IMR-90 (cell line): ENCODE data around the gene CFAP90. TPM values are rescaled to one million over a fixed set of nuclear protein-coding genes. Genes with fewer than 3 reads are reported as not detected.
A peak's percentile ranks its signal among the peaks of the same experiment; 100 is the strongest.

ENCODE experiments used
- ATAC-seq: fragments of 200-7000 bp; cut with Tn5 transposase; 2 replicates; pipeline ENCODE4 v1.9.1; 2020; ENCODE audit warnings: low read depth, mild to moderate bottlenecking, moderate library complexity
- BruUV-seq: library from RNA; stranded (reverse); fragments of 400-500 nt; replicated peaks from 2 replicates; lab custom pipeline; 2021; lab: Mats Ljungman, UMichigan
- CTCF ChIA-PET: fragments of 300-600 bp; formaldehyde crosslinking; extraction: SDS; loops from one replicate; lab custom pipeline; 2021; ENCODE audit warnings: antibody characterized with exemption; lab: Yijun Ruan, JAX
- POLR2A ChIA-PET: fragments of 300-600 bp; sonication (Branson Sonifier 250); formaldehyde crosslinking; loops from one replicate; lab custom pipeline; 2022; ENCODE audit warnings: antibody characterized with exemption; ENCODE audit not compliant: unreplicated experiment; lab: Charles Lee
- DNase-seq: peaks from one replicate; pipeline ENCODE4 v3.0.0; 2013
- H2AFZ ChIP-seq: replicated peaks from 2 replicates; pipeline ENCODE3; 2013; ENCODE audit warnings: low read length, mild to moderate bottlenecking; ENCODE audit not compliant: poor library complexity
- H2AK5ac ChIP-seq: 2 replicates; pipeline ENCODE4 v1.6.1; 2013; ENCODE audit warnings: low read depth, low read length, inconsistent platforms
- H2AK9ac ChIP-seq: replicated peaks from 2 replicates; pipeline ENCODE3; 2013; ENCODE audit warnings: mild to moderate bottlenecking, low read depth, low read length, moderate library complexity; ENCODE audit not compliant: poor library complexity
- H2BK120ac ChIP-seq: 2 replicates; pipeline ENCODE4 v1.6.1; 2013; ENCODE audit warnings: low read depth, low read length, inconsistent platforms
- H2BK15ac ChIP-seq: 3 replicates; pipeline ENCODE4 v1.6.1; 2013; ENCODE audit warnings: low read depth, low read length, inconsistent platforms
- H2BK20ac ChIP-seq: 2 replicates; pipeline ENCODE4 v1.6.1; 2013; ENCODE audit warnings: low read depth, mild to moderate bottlenecking, inconsistent platforms, low read length, moderate library complexity
- H2BK5ac ChIP-seq: 2 replicates; pipeline ENCODE4 v1.6.1; 2013; ENCODE audit warnings: mild to moderate bottlenecking, low read depth, low read length, inconsistent platforms; ENCODE audit not compliant: poor library complexity, severe bottlenecking
- H3K14ac ChIP-seq: replicated peaks from 2 replicates; pipeline ENCODE4 v1.6.1; 2013; ENCODE audit warnings: low read depth, low read length, inconsistent platforms
- H3K18ac ChIP-seq: 2 replicates; pipeline ENCODE4 v1.6.1; 2013; ENCODE audit warnings: low read depth, low read length, control low read depth
- H3K23ac ChIP-seq: 2 replicates; pipeline ENCODE4 v1.6.1; 2013; ENCODE audit warnings: low read depth, low read length, inconsistent platforms
- H3K27ac ChIP-seq: 2 replicates; pipeline ENCODE4 v1.5.1; 2013; ENCODE audit warnings: mild to moderate bottlenecking, control low read depth, low read length; ENCODE audit not compliant: insufficient read depth
- H3K27me3 ChIP-seq: 2 replicates; pipeline ENCODE4 v1.6.1; 2013; ENCODE audit warnings: low read length; ENCODE audit not compliant: control insufficient read depth, insufficient read depth
- H3K36me3 ChIP-seq: 2 replicates; pipeline ENCODE4 v1.6.1; 2013; ENCODE audit warnings: low read length, mixed read lengths; ENCODE audit not compliant: control insufficient read depth, insufficient read depth
- H3K4ac ChIP-seq: 2 replicates; pipeline ENCODE4 v1.6.1; 2013; ENCODE audit warnings: low read depth, low read length, inconsistent platforms
- H3K4me1 ChIP-seq: 2 replicates; pipeline ENCODE4 v1.6.1; 2013; ENCODE audit warnings: low read length, mixed read lengths; ENCODE audit not compliant: control insufficient read depth, insufficient read depth
- H3K4me2 ChIP-seq: 2 replicates; pipeline ENCODE4 v1.6.1; 2013; ENCODE audit warnings: low read depth, mild to moderate bottlenecking, control low read depth, low read length, moderate library complexity
- H3K4me3 ChIP-seq: 2 replicates; pipeline ENCODE4 v1.5.1; 2013; ENCODE audit warnings: low read depth, mild to moderate bottlenecking, control low read depth, low read length, moderate library complexity; ENCODE audit not compliant: insufficient read depth
- H3K56ac ChIP-seq: 2 replicates; pipeline ENCODE4 v1.6.1; 2013; ENCODE audit warnings: low read length, inconsistent platforms; ENCODE audit not compliant: insufficient read depth; ENCODE audit errors: extremely low read depth
- H3K79me1 ChIP-seq, 2 experiments: 2 replicates each; pipeline ENCODE4 v1.6.1; 2013; ENCODE audit warnings: low read length in 2 of 2, inconsistent platforms in 1 of 2, low read depth in 1 of 2
- H3K9ac ChIP-seq: 2 replicates; pipeline ENCODE4 v1.6.1; 2013; ENCODE audit warnings: low read depth, low read length, control low read depth
- H3K9me1 ChIP-seq: 2 replicates; pipeline ENCODE4 v1.6.1; 2013; ENCODE audit warnings: low read length, inconsistent platforms; ENCODE audit not compliant: insufficient read depth
- H3K9me3 ChIP-seq: 2 replicates; pipeline ENCODE4 v1.6.1; 2013; ENCODE audit warnings: low read length; ENCODE audit not compliant: control insufficient read depth, insufficient read depth
- H4K20me1 ChIP-seq: 2 replicates; pipeline ENCODE4 v1.6.1; 2013; ENCODE audit warnings: low read length, inconsistent platforms; ENCODE audit not compliant: insufficient read depth
- H4K5ac ChIP-seq: 2 replicates; pipeline ENCODE4 v1.6.1; 2013; ENCODE audit warnings: mild to moderate bottlenecking, low read depth, low read length, control low read depth
- H4K8ac ChIP-seq, 2 experiments: 2 replicates each; pipeline ENCODE4 v1.6.1; 2013; ENCODE audit warnings: low read depth in 2 of 2, low read length in 2 of 2, control low read depth in 1 of 2, inconsistent platforms in 1 of 2
- H4K91ac ChIP-seq: 2 replicates; pipeline ENCODE4 v1.6.1; 2013; ENCODE audit warnings: low read depth, low read length, inconsistent platforms; ENCODE audit not compliant: insufficient read depth
- CEBPB ChIP-seq: IDR thresholded peaks from 2 replicates; pipeline ENCODE4 v1.6.1; 2012; ENCODE audit warnings: low read depth, low read length, improper control_type of control experiment
- NFE2L2 ChIP-seq: fragments of 150-350 bp; IDR thresholded peaks from 2 replicates; pipeline ENCODE4 v1.6.1; 2016; ENCODE audit warnings: low read depth, mild to moderate bottlenecking, low read length
- RFX5 ChIP-seq: IDR thresholded peaks from 2 replicates; pipeline ENCODE4 v1.8.0; 2012; ENCODE audit warnings: low read depth, mild to moderate bottlenecking, low read length, moderate library complexity
- SMC3 ChIP-seq: fragments of 150-350 bp; IDR thresholded peaks from 2 replicates; pipeline ENCODE4 v1.6.1; 2016; ENCODE audit warnings: low read depth, mild to moderate bottlenecking, antibody characterized with exemption, low read length, moderate library complexity
- WGBS, 2 experiments: methylation state at CpG; one replicate each; pipeline versions ENCODE4 v1.1.5 to v1.1.7; 2013; ENCODE audit warnings: missing lambda C conversion rate in 2 of 2; ENCODE audit not compliant: insufficient read length in 1 of 2; ENCODE audit errors: extremely low coverage in 2 of 2; 5-methylcytosine and 5-hydroxymethylcytosine counted together
- dilution Hi-C: fragments of 300-500 bp; cut with HindIII; formaldehyde crosslinking; loops from one replicate; pipeline ENCODE4 v1.14.3; 2018; ENCODE audit warnings: low sequenced_read_pairs; ENCODE audit not compliant: unreplicated experiment
- in situ Hi-C: fragments of 300-500 bp; cut with MboI; formaldehyde crosslinking; loops from 3 replicates; pipeline ENCODE4 v1.14.3; 2019; ENCODE audit warnings: low sequenced_read_pairs, inconsistent platforms, mixed read lengths
- intact Hi-C: fragments of 100-400 bp; cut with micrococcal nuclease; formaldehyde crosslinking; loops from 2 replicates; pipeline ENCODE4 v1.10.0; 2022
- polyA plus RNA-seq, 3 experiments: library from polyadenylated mRNA; depleted of rRNA; stranded (reverse); fragments of >200 nt; gene quantifications; 2 replicates each; pipeline ENCODE4 v1.2.3, GENCODE V29; 2012; ENCODE audit warnings: low replicate concordance in 1 of 3
- total RNA-seq: library from RNA; depleted of rRNA; stranded (reverse); fragments of >200 nt; gene quantifications from 2 replicates; pipeline ENCODE4 v1.2.3, GENCODE V29; 2012
- TF ChIP-seq, protein P1 (sequence below): fragments of 150-350 bp; IDR thresholded peaks from 2 replicates; pipeline ENCODE4 v1.6.1; 2017; ENCODE audit warnings: mild to moderate bottlenecking, antibody characterized with exemption, low read length, low read depth
- TF ChIP-seq, protein P2 (sequence below): conservative IDR thresholded peaks from 2 replicates; pipeline ENCODE4 v1.5.1; 2012; ENCODE audit warnings: mild to moderate bottlenecking, low read depth, low read length, improper control_type of control experiment
- TF ChIP-seq, protein P3 (sequence below): fragments of 150-350 bp; IDR thresholded peaks from 2 replicates; pipeline ENCODE4 v1.6.1; 2016; ENCODE audit warnings: low read depth, mild to moderate bottlenecking, low read length, moderate library complexity, borderline replicate concordance

Gene CFAP90
- total and polyA plus RNA-seq, 2 of the 4 experiments (the other 2 are of a cell fraction), result 0.09 TPM; not detected in 1

DNA sequence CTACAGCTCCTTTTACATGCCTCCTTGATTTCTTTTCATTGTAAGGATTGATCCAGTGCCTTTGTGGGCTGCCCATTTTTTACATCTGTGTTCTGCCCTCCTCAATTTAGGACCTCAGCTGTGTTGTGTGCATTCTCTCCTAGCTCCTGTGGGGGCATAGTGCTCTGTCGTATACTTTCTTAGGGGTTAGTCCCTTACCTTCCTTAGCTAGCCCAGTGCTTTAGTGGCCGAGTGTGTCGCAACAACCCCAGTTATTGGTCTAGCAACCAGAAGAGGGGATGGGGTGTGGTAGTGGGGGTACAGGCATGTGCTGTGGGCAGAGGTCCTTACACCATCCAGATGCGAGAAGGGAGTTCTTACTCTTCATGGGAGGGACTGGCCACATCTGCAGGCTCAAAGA lies 30.2 kb upstream of the CFAP90 start:
- CTCF ChIA-PET, result interaction anchor here (0.5 kb wide), 2 partner anchors 25 to 210 kb away, joined by 3 to 5 read pairs; no protein-coding TSS in a partner anchor

More for the DNA sequence above, 30.2 kb upstream of the CFAP90 start:
- no CpG with 5 or more reads among the region's 4 CpGs for WGBS, 2 experiments
- Histone ChIP-seq H3K27me3 (no peaks in the 10 kb centered on the region), H2BK20ac (no peak overlapping the region), H3K4ac (no peak overlapping the region), H3K9ac (no peak overlapping the region), H3K36me3 (peaks cover 28% of the 10 kb centered on the region), H4K5ac (no peak overlapping the region), H3K4me1 (peaks cover 8% of the 10 kb centered on the region; the same call in 1 of the 2 replicates), H2BK5ac (no peak overlapping the region), H4K8ac (no peak overlapping the region), H2BK120ac (no peak overlapping the region), H3K23ac (no peak overlapping the region), H3K79me1 (peaks cover 8 to 45% of the 10 kb centered on the region in 2 experiments), H3K18ac (no peak overlapping the region), H3K9me1 (peaks cover 6% of the 10 kb centered on the region; the same call in 1 of the 2 replicates), H4K20me1 (peaks cover 5% of the 10 kb centered on the region; the same call in 1 of the 2 replicates), H3K56ac (no peak overlapping the region), H3K14ac (no peak overlapping the region), H4K91ac (no peak overlapping the region), H3K4me2 (no peak overlapping the region), H3K4me3 (no peak overlapping the region), H2AFZ (no peak overlapping the region), H2AK9ac (no peak overlapping the region), H2BK15ac (no peak overlapping the region), H2AK5ac (no peak overlapping the region), H3K9me3 (no peaks in the 10 kb centered on the region), H3K27ac (no peak overlapping the region)
- POLR2A ChIA-PET, result no interaction called here
- DNase-seq (no peak), ATAC-seq (no peak)
- intact Hi-C loops (no loop called here), in situ Hi-C loops (loop anchor here (25.0 kb wide), 2 partner anchors 1181 to 1656 kb away; partner anchors contain the start of gene SEMA5A), dilution Hi-C loops (no loop called here)
- TF ChIP-seq CEBPB (peak; percentile 67), NFE2L2 (no peak), RFX5 (no peak), SMC3 (no peak)
- TF ChIP-seq, protein P1, sequence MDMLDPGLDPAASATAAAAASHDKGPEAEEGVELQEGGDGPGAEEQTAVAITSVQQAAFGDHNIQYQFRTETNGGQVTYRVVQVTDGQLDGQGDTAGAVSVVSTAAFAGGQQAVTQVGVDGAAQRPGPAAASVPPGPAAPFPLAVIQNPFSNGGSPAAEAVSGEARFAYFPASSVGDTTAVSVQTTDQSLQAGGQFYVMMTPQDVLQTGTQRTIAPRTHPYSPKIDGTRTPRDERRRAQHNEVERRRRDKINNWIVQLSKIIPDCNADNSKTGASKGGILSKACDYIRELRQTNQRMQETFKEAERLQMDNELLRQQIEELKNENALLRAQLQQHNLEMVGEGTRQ, result no peak
- TF ChIP-seq, protein P2, sequence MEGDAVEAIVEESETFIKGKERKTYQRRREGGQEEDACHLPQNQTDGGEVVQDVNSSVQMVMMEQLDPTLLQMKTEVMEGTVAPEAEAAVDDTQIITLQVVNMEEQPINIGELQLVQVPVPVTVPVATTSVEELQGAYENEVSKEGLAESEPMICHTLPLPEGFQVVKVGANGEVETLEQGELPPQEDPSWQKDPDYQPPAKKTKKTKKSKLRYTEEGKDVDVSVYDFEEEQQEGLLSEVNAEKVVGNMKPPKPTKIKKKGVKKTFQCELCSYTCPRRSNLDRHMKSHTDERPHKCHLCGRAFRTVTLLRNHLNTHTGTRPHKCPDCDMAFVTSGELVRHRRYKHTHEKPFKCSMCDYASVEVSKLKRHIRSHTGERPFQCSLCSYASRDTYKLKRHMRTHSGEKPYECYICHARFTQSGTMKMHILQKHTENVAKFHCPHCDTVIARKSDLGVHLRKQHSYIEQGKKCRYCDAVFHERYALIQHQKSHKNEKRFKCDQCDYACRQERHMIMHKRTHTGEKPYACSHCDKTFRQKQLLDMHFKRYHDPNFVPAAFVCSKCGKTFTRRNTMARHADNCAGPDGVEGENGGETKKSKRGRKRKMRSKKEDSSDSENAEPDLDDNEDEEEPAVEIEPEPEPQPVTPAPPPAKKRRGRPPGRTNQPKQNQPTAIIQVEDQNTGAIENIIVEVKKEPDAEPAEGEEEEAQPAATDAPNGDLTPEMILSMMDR, result no peak
- TF ChIP-seq, protein P3, sequence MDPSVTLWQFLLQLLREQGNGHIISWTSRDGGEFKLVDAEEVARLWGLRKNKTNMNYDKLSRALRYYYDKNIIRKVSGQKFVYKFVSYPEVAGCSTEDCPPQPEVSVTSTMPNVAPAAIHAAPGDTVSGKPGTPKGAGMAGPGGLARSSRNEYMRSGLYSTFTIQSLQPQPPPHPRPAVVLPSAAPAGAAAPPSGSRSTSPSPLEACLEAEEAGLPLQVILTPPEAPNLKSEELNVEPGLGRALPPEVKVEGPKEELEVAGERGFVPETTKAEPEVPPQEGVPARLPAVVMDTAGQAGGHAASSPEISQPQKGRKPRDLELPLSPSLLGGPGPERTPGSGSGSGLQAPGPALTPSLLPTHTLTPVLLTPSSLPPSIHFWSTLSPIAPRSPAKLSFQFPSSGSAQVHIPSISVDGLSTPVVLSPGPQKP, result no peak
- no TSS peak for BruUV-seq
